Type B pancreatic cell (in vitro differentiated cells): Measurements from ENCODE around the gene UGT2B10. TPM values are rescaled to one million over a fixed set of nuclear protein-coding genes. Genes with fewer than 3 reads are reported as not detected.
"Not testable (repeated sequence)": the region's sequence is repeated elsewhere in the genome, so short reads cannot be mapped to it uniquely, and the experiment has no call there.

Experiments
- DNase-seq: peaks from one replicate; pipeline ENCODE4 v3.0.0; 2021; ENCODE audit warnings: mixed read lengths; ENCODE audit not compliant: unreplicated experiment; ENCODE audit errors: extremely low spot score
- H3K27ac Mint-ChIP-seq: 2 replicates; pipeline ENCODE4 v1.8.0; 2021; ENCODE audit warnings: mild to moderate bottlenecking, mixed read lengths
- H3K27me3 Mint-ChIP-seq: 2 replicates; pipeline ENCODE4 v1.8.0; 2021; ENCODE audit warnings: mixed read lengths
- H3K36me3 Mint-ChIP-seq: 2 replicates; pipeline ENCODE4 v1.8.0; 2021; ENCODE audit warnings: mixed read lengths
- H3K4me1 Mint-ChIP-seq: one replicate; pipeline ENCODE4 v1.8.0; 2021; ENCODE audit warnings: mixed read lengths; ENCODE audit not compliant: unreplicated experiment
- H3K4me3 Mint-ChIP-seq: 2 replicates; pipeline ENCODE4 v1.8.0; 2021; ENCODE audit warnings: mild to moderate bottlenecking, mixed read lengths
- H3K9me3 Mint-ChIP-seq: 2 replicates; pipeline ENCODE4 v1.8.0; 2021; ENCODE audit warnings: mixed read lengths
- CTCF ChIP-seq: fragments of 200-600 bp; sonication (generic); conservative IDR thresholded peaks from 2 replicates; pipeline ENCODE4 v1.5.0; 2021; ENCODE audit warnings: antibody characterized with exemption, mild to moderate bottlenecking
- total RNA-seq: library from RNA; stranded (reverse); gene quantifications from 2 replicates; pipeline ENCODE4 v1.2.1, GENCODE V29; 2021; ENCODE audit warnings: low replicate concordance

The UGT2B10 gene
- total RNA-seq, 1 donor from 2014 or later: 0.17 TPM

GRCh38 chr4:68803013-68803412 is 12.8 kb upstream of the UGT2B10 start:
- Mint-ChIP-seq H3K36me3 (no peaks in the 10 kb centered on the region), H3K27me3 (no peaks in the 10 kb centered on the region), H3K4me3 (no peak overlapping the region), H3K27ac (no peak overlapping the region), H3K9me3 (peaks cover 6% of the 10 kb centered on the region), H3K4me1 (no peaks in the 10 kb centered on the region)
- DNase-seq: no peak
- TF ChIP-seq CTCF: no peak

- no peaks in the 10 kb centered on the region for H3K27me3 Mint-ChIP-seq
- H3K4me1 Mint-ChIP-seq: no peaks in the 10 kb centered on the region
- H3K36me3 Mint-ChIP-seq: no peaks in the 10 kb centered on the region
- TF ChIP-seq CTCF: no peak
- H3K27ac Mint-ChIP-seq: no peak overlapping the region
- DNase-seq: no peak
- H3K9me3 Mint-ChIP-seq: peaks cover 6% of the 10 kb centered on the region
- H3K4me3 Mint-ChIP-seq: no peak overlapping the region
These were observed 7.7 kb upstream of the UGT2B10 start for GRCh38 chr4:68808060-68808459.

GRCh38 chr4:68810919-68811318 is 4.9 kb upstream of the UGT2B10 start:
- H3K9me3 Mint-ChIP-seq: peaks cover 6% of the 10 kb centered on the region
- H3K27me3 Mint-ChIP-seq: no peaks in the 10 kb centered on the region
- no peaks in the 10 kb centered on the region for H3K36me3 Mint-ChIP-seq
- no peak for DNase-seq
- TF ChIP-seq CTCF: no peak
- no peak overlapping the region for H3K4me3 Mint-ChIP-seq
- H3K27ac Mint-ChIP-seq: no peak overlapping the region
- no peaks in the 10 kb centered on the region for H3K4me1 Mint-ChIP-seq

- H3K27me3 Mint-ChIP-seq, DNase-seq, H3K4me1 Mint-ChIP-seq, H3K4me3 Mint-ChIP-seq, H3K9me3 Mint-ChIP-seq, H3K36me3 Mint-ChIP-seq, H3K27ac Mint-ChIP-seq: not testable (repeated sequence)
These were observed 844 bp downstream of the UGT2B10 start for GRCh38 chr4:68816410-68817265.

- H3K4me1 Mint-ChIP-seq: no peaks in the 10 kb centered on the region
- TF ChIP-seq CTCF: no peak
- H3K9me3 Mint-ChIP-seq: no peaks in the 10 kb centered on the region
- H3K4me3 Mint-ChIP-seq: no peak overlapping the region
- H3K36me3 Mint-ChIP-seq: no peaks in the 10 kb centered on the region
- no peak overlapping the region for H3K27ac Mint-ChIP-seq
- no peak for DNase-seq
- no peaks in the 10 kb centered on the region for H3K27me3 Mint-ChIP-seq
These were observed 1.6 kb downstream of the UGT2B10 start for GRCh38 chr4:68817386-68817785.

GRCh38 chr4:68818030-68818462 is 2.3 kb downstream of the UGT2B10 start:
- H3K27ac Mint-ChIP-seq, DNase-seq, H3K4me1 Mint-ChIP-seq, H3K36me3 Mint-ChIP-seq, H3K4me3 Mint-ChIP-seq, H3K27me3 Mint-ChIP-seq, H3K9me3 Mint-ChIP-seq: not testable (repeated sequence)
